ENCODE measurements around the gene SLC12A4.

Gene SLC12A4

GRCh38 chr16:67902831-67903230, 65.6 kb downstream of the SLC12A4 start:
- no peak for DNase-seq (ENCODE audit: low read depth in 1 of 2, low spot score in 1 of 2)

GRCh38 chr16:67901734-67902133, 66.7 kb downstream of the SLC12A4 start:
- DNase-seq (ENCODE audit: low read depth in 1 of 2, low spot score in 1 of 2), result no peak

- no peak for DNase-seq (ENCODE audit: low read depth in 1 of 2, low spot score in 1 of 2)
Observed at GRCh38 chr16:67897231-67897630, 71.2 kb downstream of the SLC12A4 start.

- no peak for DNase-seq (ENCODE audit: low read depth in 1 of 2, low spot score in 1 of 2)
Observed at GRCh38 chr16:67893743-67894399, 74.6 kb downstream of the SLC12A4 start.
